Activated T-helper 9 cell treated with anti-CD3 and anti-CD28 coated beads, Interleukin-2, amount 50 U/mL, for 16 hours (primary cell): ENCODE measurements around the gene MMP15.
"Not testable (repeated sequence)": the region's sequence is repeated elsewhere in the genome, so short reads cannot be mapped to it uniquely, and the experiment has no call there.

Source experiments
- DNase-seq: peaks from one replicate; pipeline ENCODE4 v3.0.0-alpha.2; 2020; ENCODE audit warnings: low read depth

MMP15 gene

DNA sequence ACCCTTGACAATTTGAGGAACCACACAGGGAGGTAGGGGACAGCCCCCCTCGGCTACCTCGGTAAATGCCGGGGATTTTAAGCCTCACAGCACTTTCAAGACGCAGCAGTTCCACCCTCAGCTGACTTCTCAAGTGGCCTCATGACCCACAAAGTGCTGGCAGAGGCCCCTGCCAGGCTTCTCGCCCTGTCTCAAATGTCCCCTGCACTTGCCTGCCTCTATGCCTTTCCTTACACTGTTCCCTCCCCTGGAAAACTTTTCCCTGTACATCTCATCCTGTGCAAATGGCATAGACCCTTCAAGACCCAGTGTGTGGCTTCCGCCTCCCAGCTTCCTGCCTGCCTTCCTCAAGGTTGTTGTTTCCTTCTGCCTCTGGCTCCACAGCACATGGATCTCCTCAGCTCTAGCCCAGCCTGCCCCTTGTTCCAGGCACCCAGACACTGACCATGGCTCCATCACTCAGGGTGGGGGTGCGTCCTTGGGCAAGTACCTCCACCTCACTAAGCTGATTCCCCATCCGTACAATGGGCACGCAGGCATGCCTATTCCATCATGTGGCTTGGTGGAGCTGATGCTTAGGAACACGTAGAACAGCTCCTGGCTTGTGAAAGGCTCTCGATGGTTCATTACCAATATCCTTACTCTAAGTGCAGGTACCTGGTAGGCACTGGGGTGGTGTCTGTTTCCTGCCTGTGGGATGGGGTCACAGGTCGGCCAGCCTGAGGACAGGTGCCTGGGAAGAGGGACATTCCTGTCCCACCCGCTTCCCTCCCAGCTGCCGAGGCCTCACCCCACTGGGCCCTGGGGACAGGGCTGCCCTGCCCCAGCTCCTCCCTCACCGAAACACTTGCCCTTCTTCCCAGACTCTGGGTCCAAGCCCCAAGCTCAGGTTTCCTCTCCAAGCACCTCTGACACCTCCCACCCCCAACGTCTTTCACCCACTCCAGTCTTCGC lies 24.0 kb downstream of the MMP15 start:
- no peak for DNase-seq

DNA sequence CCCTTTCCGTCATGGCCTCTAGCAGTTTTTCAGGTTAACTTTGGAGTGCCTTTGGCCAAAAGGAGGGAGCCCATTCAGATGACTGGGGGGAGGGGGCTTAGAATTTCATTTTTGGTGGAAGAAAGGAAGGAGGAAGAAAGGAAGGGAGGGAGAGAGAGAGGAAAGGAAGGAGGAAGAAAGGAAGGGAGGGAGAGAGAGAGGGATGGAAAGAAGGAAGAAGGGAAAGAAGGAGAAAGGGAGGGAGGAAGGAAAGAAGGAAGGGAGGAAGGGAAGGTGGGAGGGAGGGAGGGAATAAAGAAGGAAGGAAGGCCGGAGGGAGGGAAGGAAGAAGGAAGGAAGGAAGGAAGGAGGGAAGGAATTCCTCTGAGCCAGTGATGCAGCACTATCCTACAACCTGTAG lies 25.7 kb downstream of the MMP15 start:
- no peak for DNase-seq

- no peak for DNase-seq
Observed at GRCh38 chr16:58051821-58052603, 26.5 kb downstream of the MMP15 start.

DNA sequence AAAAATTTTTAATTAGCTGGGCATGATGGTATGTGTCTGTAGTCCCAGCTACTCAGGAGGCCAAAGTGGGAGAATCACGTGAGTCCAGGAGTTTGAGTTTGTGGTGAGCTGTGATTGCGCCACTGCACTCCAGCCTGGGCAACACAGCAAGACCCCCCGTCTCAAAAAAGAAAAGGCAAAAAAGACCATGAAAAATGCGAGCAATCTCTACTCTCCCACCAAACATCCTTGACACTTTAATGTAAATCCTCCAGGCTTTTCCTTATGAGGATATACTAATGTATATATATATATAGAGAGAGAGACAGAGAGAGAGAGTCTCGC lies 28.1 kb downstream of the MMP15 start:
- DNase-seq = no peak

DNA sequence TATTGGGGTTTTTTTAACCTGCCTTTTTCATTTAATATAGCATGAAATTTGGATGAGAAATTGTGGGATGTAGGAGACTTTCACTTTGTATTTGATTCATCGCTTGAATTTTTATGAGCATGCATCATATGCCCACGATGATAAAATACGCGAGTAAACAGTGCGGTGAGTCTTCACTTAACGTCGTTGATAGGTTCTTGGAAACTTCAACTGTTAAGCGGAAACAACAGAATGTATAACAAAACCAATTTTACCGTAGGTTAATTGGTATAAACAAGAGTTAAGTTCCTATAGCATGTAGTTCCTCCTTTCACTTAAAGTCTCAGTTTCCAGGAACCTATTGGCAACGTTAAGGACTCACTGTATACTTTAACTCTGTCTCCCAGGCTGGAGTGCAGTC lies 28.7 kb downstream of the MMP15 start:
- no peak for DNase-seq

GRCh38 chr16:58056580-58056979 lies 31.0 kb downstream of the MMP15 start:
- DNase-seq = no peak

GRCh38 chr16:58057121-58057520 lies 31.6 kb downstream of the MMP15 start:
- no peak for DNase-seq

- DNase-seq = no peak
Observed at GRCh38 chr16:58057784-58058183, 32.2 kb downstream of the MMP15 start.

DNA sequence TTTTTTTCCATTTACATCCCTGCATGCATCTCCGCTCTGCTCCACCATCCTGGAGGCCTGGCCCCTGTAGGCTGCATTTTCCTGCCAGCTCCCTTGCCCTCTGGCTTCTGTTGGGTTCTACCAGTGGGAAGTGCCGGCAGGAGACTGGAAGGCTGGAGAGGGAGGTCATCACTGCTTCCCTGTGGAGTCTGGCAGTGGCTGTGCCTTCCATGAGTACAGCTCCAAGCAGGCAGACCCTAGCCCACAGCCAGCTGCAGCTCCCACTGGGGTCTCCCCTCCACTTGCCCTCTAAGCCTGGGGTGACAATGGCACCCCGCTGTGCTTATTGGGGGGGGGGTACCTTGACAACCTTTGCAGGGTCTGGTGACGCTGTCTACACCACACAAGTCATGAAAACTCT lies 37.3 kb downstream of the MMP15 start:
- no peak for DNase-seq

- DNase-seq = no peak
Observed at GRCh38 chr16:58063377-58064076, 38.0 kb downstream of the MMP15 start.

DNA sequence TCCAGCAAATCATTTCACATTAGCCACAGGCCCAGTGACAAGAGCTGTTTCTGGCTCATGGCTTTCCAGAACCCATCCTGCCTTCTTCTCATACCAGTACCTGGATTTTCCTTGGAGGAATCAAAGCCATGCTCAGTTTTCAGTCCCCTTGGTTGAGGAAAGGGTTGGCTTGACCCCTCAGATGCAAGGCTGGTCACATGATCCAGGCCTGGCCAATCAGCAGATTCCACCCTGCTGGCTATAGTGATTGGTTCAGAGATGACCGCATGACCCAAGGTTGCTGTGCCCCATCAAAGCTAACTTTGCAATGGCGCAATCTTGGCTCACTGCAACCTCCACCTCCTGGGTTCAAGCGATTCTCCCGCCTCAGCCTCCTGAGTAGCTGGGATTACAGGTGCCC lies 45.0 kb downstream of the MMP15 start:
- DNase-seq = no peak

DNA sequence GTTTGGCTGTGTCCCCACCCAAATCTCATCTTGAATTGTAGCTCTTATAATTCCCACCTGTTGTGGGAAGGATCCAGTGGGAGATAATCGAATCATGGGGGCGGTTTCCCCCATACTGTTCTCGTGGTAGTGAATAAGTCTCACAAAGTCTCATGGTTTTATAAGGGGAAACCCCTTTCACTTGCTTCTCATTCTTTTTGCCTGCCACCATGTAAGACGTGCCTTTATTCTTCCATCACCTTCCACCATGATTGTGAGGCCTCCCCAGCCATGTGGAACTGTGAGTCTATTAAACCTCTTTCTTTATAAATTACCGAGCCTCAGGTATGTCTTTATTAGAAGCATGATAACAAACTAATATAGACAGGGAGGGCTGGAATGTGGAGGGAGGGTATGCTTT lies 46.6 kb downstream of the MMP15 start:
- not testable (repeated sequence) for DNase-seq

- not testable (repeated sequence) for DNase-seq
Observed at GRCh38 chr16:58073086-58073485, 47.5 kb downstream of the MMP15 start.

- no peak for DNase-seq
Observed at GRCh38 chr16:58074657-58075056, 49.1 kb downstream of the MMP15 start.

- no peak for DNase-seq
Observed at GRCh38 chr16:58076514-58076913, 51.0 kb downstream of the MMP15 start.

DNA sequence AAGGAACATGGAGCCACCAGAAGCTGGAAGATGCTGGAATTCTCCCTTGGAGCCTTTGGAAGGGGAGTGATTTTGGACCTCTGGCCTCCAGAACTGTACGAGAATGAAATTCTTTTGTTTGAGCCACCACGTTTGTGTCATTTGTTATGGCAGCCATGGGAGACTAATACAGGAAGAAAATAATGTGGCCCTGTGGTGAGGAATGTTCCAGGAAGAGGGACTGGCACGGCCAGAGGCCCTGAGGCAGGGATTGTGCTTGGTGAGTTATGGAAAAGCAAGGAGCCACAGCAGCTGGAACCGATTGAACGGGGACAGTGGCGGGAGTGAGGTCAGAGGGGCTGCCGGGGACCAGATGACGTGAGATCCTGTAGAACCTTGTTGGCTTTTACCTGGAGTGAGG lies 52.2 kb downstream of the MMP15 start:
- no peak for DNase-seq

- DNase-seq = not testable (repeated sequence)
Observed at GRCh38 chr16:58080657-58081056, 55.1 kb downstream of the MMP15 start.

DNA sequence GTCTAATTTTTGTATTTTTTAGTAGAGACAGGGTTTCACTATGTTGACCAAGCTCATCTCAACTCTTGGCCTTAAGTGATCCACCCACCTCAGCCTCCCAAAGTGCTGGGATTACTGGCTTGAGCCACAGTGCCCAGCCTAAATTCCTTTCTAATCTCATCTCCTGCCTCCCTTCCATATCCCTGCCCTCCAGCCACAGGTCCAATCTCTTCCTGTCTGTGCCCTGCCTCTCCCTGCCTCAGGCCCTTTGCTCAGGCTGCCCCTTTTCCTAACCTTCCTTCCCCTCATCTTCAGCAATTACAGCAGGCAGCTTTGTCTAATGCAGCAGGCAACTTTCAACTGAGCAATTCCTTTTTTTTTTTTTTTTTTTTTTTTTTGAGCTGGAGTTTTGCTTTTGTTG lies 56.8 kb downstream of the MMP15 start:
- DNase-seq = no peak

DNA sequence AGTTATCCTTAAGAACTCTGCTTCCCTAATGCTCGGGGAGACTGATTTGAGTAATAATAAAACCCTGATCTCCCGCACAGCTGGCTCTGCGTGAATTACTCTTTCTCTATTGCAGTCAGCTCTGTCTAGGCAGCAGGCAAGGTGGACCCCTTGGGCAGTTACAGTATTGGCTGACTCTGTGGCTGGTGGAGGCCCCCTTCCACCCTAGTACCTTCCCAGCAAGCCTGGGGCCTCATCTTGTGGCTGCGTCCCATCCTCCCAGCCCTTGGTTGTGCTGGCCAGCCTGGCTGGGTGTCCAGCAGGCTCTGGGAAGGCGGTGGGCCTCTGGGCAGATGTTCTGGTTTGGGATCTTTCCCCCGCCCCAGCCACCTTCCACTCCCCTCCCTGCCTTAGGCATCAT lies 59.1 kb downstream of the MMP15 start:
- no peak for DNase-seq

- no peak for DNase-seq
Observed at GRCh38 chr16:58085171-58085570, 59.6 kb downstream of the MMP15 start.

GRCh38 chr16:58085584-58086251 lies 60.2 kb downstream of the MMP15 start:
- no peak for DNase-seq
